AG09309 (cell line): ENCODE measurements around the gene PDXDC1.
"Not testable (repeated sequence)": the region's sequence is repeated elsewhere in the genome, so short reads cannot be mapped to it uniquely, and the experiment has no call there.

Experiments
- DNase-seq: peaks from one replicate; pipeline ENCODE4 v3.0.0-alpha.2; 2010; ENCODE audit warnings: low read depth
- H3K4me3 ChIP-seq: 2 replicates; pipeline ENCODE4 v1.5.1; 2011; ENCODE audit warnings: mild to moderate bottlenecking, low read depth, low read length, moderate library complexity; ENCODE audit not compliant: control insufficient read depth
- TF ChIP-seq, protein P1 (sequence below): IDR thresholded peaks from 2 replicates; pipeline ENCODE4 v1.5.1; 2011; ENCODE audit warnings: mild to moderate bottlenecking, low read depth, low read length, inconsistent platforms; ENCODE audit not compliant: insufficient read depth, control insufficient read depth; ENCODE audit errors: missing control alignments

PDXDC1 gene

DNA sequence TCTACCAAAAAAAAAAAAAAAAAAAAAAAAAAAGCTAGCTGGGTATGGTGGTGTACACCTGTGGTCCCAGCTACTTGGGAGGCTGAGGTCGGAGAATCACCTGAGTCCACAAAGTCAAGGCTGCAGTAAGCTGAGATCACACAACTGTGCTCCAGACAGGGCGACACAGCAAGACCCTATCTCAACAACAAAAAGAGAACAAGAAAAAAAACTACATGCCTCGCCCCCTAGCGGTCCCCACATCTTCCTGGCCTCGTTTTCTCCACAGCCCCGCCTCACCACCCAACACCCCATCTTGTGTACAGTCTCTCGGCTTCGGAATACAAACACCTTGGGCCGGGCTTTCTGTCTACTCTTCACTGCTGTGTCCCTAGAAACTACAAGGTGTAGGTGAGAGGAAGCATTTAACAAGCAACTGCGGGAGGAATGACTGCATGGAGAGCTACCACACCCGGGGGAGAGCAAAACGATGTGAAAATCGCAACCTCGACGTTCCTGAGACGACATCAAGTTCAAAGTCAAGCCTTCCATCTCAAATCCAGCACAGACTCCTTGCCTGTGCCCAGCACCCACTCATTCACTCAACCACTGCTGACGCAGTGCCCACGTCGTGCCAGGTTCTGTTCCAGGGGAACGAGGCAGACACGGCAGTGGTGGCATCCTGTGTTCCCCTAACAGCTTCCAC is 72.0 kb downstream of the PDXDC1 start:
- no peak for DNase-seq
- TF ChIP-seq, protein P1, sequence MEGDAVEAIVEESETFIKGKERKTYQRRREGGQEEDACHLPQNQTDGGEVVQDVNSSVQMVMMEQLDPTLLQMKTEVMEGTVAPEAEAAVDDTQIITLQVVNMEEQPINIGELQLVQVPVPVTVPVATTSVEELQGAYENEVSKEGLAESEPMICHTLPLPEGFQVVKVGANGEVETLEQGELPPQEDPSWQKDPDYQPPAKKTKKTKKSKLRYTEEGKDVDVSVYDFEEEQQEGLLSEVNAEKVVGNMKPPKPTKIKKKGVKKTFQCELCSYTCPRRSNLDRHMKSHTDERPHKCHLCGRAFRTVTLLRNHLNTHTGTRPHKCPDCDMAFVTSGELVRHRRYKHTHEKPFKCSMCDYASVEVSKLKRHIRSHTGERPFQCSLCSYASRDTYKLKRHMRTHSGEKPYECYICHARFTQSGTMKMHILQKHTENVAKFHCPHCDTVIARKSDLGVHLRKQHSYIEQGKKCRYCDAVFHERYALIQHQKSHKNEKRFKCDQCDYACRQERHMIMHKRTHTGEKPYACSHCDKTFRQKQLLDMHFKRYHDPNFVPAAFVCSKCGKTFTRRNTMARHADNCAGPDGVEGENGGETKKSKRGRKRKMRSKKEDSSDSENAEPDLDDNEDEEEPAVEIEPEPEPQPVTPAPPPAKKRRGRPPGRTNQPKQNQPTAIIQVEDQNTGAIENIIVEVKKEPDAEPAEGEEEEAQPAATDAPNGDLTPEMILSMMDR, result no peak
- H3K4me3 ChIP-seq, result no peak overlapping the region

DNA sequence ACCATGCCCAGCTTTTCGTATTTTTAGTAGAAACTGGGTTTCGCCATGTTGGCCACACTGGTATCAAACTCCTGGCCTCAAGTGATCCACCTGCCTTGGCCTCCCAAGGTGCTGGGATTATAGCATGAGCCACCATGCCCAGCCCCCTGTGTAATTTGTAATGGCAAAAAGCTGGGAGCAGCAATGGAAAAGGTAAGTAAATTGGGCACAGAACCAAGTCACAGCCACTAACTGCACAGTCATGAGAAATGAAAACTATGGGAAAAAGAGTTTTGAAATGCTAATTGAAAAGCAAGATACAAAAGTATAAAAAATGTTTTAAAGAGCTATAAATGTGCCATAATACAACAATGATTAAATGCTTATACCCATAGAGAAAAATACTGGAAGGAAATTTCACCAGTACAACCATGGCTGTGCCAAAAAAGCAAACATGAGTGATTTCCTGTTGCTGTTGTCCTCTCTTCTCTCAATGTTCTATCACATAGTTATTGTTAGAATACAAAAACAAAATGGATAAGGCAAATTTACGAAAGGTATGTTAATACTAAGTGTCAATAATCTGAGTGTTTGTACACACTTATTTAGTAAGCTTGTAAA is 74.9 kb downstream of the PDXDC1 start:
- TF ChIP-seq, protein P1, result no peak
- DNase-seq, result no peak

DNA sequence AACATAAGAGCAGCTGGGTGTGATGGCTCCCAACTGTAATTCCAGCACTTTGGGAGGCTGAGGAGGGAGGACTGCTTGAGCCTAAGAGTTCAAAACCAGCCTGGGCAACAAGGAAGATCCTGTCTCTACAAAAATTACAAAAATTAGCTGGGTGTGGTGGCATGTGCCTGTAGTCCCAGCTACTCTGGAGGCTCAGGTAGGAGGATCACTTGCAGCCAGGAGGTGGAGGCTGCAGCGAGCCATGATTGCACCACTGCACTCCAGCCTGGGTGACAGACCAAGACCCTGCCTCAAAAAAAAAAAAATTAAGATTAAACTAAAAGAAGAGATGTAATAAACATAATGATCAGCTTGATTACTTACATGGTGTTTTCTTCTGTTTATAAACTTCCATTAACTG is 75.6 kb downstream of the PDXDC1 start:
- not testable (repeated sequence) for H3K4me3 ChIP-seq, DNase-seq

More for the DNA sequence above, 74.9 kb downstream of the PDXDC1 start:
- no peak overlapping the region for H3K4me3 ChIP-seq

DNA sequence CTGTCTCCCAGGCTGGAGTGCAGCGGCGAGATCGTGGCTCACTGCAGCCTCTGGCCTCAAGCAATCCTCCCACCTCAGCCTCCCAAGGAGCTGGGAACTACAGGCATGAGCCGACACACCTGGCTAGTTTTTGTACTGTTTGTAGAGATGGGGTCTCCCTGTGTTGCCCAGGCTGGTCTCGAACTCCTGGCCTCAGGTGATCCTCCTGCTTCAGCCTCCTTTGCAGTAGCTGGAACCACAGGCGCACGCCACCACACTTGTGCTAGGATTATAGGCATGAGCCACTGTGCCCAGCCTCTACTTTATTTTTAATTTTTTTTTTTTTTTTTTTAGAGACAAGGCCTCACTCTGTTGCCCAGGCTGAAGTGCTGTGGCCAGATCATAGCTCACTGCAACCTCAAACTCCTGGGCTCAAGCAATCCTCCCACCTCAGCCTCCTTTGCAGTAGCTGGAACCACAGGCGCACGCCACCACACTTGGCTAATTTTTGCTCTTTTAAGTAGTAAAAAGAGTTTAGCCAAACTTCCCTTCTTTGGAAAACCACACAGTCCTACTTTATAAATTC is 76.6 kb downstream of the PDXDC1 start:
- no peak for DNase-seq
- TF ChIP-seq, protein P1, result no peak
- H3K4me3 ChIP-seq, result no peak overlapping the region

DNA sequence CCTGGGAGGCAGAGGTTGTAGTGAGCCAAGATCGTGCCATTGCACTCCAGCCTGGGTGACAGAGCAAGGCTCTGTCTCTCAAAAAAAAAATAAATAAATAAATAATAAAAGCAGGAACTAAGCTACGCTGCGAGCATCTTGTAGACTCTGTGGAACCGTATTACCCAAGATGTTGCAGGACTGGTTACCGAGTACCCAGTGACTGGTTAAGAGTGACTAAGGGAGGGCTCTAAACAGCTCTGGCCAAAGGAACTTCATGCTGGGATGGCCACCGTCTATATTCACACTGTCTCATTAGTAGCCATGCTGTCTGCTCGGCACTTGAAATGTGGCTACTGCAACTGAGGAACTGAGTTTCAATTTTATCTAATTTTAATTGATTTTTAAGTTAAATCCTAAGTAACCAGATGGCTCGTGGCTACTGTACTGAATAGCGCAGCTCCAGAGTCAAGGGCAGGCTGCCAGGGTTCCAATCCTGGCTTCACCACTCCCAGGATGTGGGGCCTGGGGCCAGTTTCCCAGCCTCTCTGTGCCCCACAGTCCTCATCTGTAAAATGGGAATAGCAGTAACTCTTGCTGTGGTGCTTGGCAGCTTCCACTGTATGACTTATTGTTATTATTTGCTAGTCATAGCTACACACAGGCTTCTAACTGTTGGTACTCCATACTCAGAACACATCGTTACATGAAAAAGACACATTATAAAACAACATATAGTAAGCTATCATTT is 78.1 kb downstream of the PDXDC1 start:
- no peak overlapping the region for H3K4me3 ChIP-seq
- TF ChIP-seq, protein P1, result no peak
- no peak for DNase-seq

DNA sequence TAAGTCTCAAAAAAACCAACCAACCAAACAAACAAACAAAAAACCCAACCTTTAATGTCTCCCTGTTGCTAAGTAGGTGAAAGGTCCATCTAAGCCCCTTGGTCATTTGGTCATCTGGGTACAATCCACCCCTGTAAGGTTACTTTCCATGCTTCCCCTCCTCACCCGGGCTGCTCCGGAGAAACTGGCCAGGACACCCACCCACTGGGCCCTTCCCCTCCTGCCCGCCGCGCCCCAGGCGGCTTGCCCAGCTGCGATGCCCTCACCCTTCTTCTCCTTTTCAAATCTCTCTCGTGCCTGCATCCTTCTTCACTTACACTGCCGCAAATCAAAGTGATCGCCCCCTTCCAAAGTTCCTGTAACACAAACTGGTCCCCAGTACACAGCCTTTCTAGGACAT is 79.1 kb downstream of the PDXDC1 start:
- TF ChIP-seq, protein P1, result no peak
- H3K4me3 ChIP-seq, result no peak overlapping the region
- no peak for DNase-seq

DNA sequence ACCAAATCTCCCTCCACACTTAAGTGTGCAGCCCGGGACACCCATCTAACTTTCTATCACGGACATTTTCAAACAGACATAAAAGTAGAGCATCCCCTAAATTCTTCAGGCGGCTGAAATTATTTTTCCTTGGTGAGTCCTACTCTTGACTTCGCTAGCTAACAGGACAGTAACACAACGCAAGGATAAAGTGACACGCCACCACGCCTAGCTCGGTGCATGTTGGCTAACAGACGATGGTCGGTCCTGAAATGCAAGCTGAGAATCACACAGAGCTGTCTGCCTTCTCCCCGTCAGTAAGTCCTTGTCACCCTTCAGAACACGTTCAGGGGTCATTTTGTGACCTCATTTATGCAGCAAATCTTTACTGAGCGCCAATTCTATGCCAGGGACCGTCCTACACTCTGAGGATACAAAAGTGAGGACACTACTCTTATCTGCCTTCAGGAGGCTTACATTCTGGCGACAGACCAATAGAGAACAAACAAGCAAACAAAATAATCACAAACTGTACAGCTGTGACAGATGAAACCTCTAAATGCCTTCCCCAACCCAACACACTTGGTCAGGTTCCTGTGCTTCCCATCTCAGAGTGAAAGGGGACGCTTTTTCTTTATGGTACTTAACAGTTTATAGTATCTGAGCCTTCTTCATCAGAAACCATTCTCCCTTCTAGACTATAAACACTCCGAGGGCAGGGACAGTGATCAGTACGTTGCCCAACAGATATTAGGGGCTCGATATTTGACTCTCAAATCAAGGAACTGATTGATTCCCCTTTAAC is 79.7 kb downstream of the PDXDC1 start:
- TF ChIP-seq, protein P1, result no peak
- DNase-seq, result no peak
- peak overlapping the region; percentile 92 for H3K4me3 ChIP-seq
